OCI-LY1 (cell line): Measurements from ENCODE around the gene THRA.
A peak's percentile ranks its signal among the peaks of the same experiment; 100 is the strongest.

Source experiments
- H2AFZ ChIP-seq: fragments of 200-600 bp; sonication (generic), shearing (Covaris generic); 2 replicates; pipeline ENCODE4 v1.6.0; 2014; ENCODE audit warnings: antibody characterized with exemption, mild to moderate bottlenecking, low read length
- H3F3A ChIP-seq: fragments of 200-600 bp; sonication (generic), shearing (Covaris generic); 2 replicates; pipeline ENCODE4 v1.6.0; 2014; ENCODE audit warnings: mild to moderate bottlenecking, antibody characterized with exemption, low read length, moderate library complexity; ENCODE audit not compliant: insufficient read depth
- H3K27ac ChIP-seq: fragments of 200-600 bp; sonication (generic); 2 replicates; pipeline ENCODE4 v1.5.1; 2014; ENCODE audit warnings: low read length, mixed run types, mild to moderate bottlenecking, low read depth; ENCODE audit not compliant: poor library complexity, severe bottlenecking
- H3K27me3 ChIP-seq: fragments of 200-600 bp; sonication (generic); 2 replicates; pipeline ENCODE4 v1.6.0; 2014; ENCODE audit warnings: antibody characterized with exemption, mild to moderate bottlenecking, low read length, moderate library complexity; ENCODE audit not compliant: insufficient read depth
- H3K36me3 ChIP-seq: fragments of 200-600 bp; sonication (generic); 2 replicates; pipeline ENCODE4 v1.6.1; 2014; ENCODE audit warnings: mild to moderate bottlenecking, antibody characterized with exemption, low read length, moderate library complexity, mixed read lengths; ENCODE audit not compliant: insufficient read depth
- H3K4me1 ChIP-seq: fragments of 200-600 bp; sonication (generic); 2 replicates; pipeline ENCODE4 v1.5.1; 2014; ENCODE audit warnings: mild to moderate bottlenecking, low read length, moderate library complexity; ENCODE audit not compliant: insufficient read depth, severe bottlenecking
- H3K4me2 ChIP-seq: fragments of 200-600 bp; sonication (generic), shearing (Covaris generic); 2 replicates; pipeline ENCODE4 v1.6.1; 2014; ENCODE audit warnings: low read length
- H3K4me3 ChIP-seq: fragments of 200-600 bp; sonication (generic); 2 replicates; pipeline ENCODE4 v1.5.1; 2014; ENCODE audit warnings: low read length, low read depth, mild to moderate bottlenecking, mixed read lengths; ENCODE audit not compliant: poor library complexity, severe bottlenecking
- H3K79me2 ChIP-seq: fragments of 200-600 bp; shearing (Covaris generic); 2 replicates; pipeline ENCODE4 v1.6.1; 2016; ENCODE audit warnings: mixed run types, low read length, mixed read lengths; ENCODE audit not compliant: insufficient read depth
- H3K9ac ChIP-seq: fragments of 200-600 bp; sonication (generic), shearing (Covaris generic); 2 replicates; pipeline ENCODE4 v1.6.1; 2014; ENCODE audit warnings: mild to moderate bottlenecking, low read length, mixed read lengths
- H3K9me2 ChIP-seq: fragments of 200-600 bp; sonication (generic), shearing (Covaris generic); 2 replicates; pipeline ENCODE4 v1.6.1; 2014; ENCODE audit warnings: low read depth, mild to moderate bottlenecking, low read length, mixed read lengths
- H3K9me3 ChIP-seq: fragments of 200-600 bp; shearing (Covaris generic); 2 replicates; pipeline ENCODE4 v1.6.1; 2014; ENCODE audit warnings: low read length, mixed read lengths
- H4K20me1 ChIP-seq: fragments of 200-600 bp; sonication (generic), shearing (Covaris generic); 2 replicates; pipeline ENCODE4 v1.6.0; 2016; ENCODE audit warnings: mild to moderate bottlenecking, low read length; ENCODE audit not compliant: insufficient read depth
- CTCF ChIP-seq: fragments of 200-600 bp; sonication (generic), shearing (Covaris generic); IDR thresholded peaks from 2 replicates; pipeline ENCODE4 v1.5.1; 2017; ENCODE audit warnings: mild to moderate bottlenecking, antibody characterized with exemption, low read length, moderate library complexity, mixed read lengths
- EZH2 ChIP-seq: fragments of 200-600 bp; sonication (generic), shearing (Covaris generic); IDR thresholded peaks from 2 replicates; pipeline ENCODE4 v1.8.0; 2017; ENCODE audit warnings: borderline replicate concordance, mixed run types, mild to moderate bottlenecking, antibody characterized with exemption, low read length, moderate library complexity, mixed read lengths

Gene THRA

GRCh38 chr17:40073454-40074174 is 10.8 kb downstream of the THRA start:
- no peak overlapping the region for H3K27ac ChIP-seq
- TF ChIP-seq EZH2 (no peak), CTCF (no peak)
- no peaks in the 10 kb centered on the region for H3F3A ChIP-seq
- no peak overlapping the region for H3K4me2 ChIP-seq
- H3K4me1 ChIP-seq = peaks cover 43% of the 10 kb centered on the region
- no peaks in the 10 kb centered on the region for H4K20me1 ChIP-seq
- no peaks in the 10 kb centered on the region for H3K9me2 ChIP-seq
- H2AFZ ChIP-seq = no peak overlapping the region
- no peaks in the 10 kb centered on the region; the same call in 1 of the 2 replicates for H3K36me3 ChIP-seq
- H3K27me3 ChIP-seq = no peaks in the 10 kb centered on the region
- H3K9me3 ChIP-seq = no peaks in the 10 kb centered on the region
- no peaks in the 10 kb centered on the region for H3K79me2 ChIP-seq
- no peak overlapping the region for H3K9ac ChIP-seq
- no peak overlapping the region for H3K4me3 ChIP-seq

GRCh38 chr17:40074175-40074512 is 11.4 kb downstream of the THRA start:
- Histone ChIP-seq H3K9me3 (no peaks in the 10 kb centered on the region), H3K36me3 (no peaks in the 10 kb centered on the region; the same call in 1 of the 2 replicates), H3K9ac (no peak overlapping the region), H3K27ac (no peak overlapping the region), H3K27me3 (no peaks in the 10 kb centered on the region), H3K79me2 (no peaks in the 10 kb centered on the region), H2AFZ (no peak overlapping the region), H3K4me2 (no peak overlapping the region), H4K20me1 (no peaks in the 10 kb centered on the region), H3K9me2 (no peaks in the 10 kb centered on the region), H3F3A (no peaks in the 10 kb centered on the region), H3K4me1 (peaks cover 37% of the 10 kb centered on the region), H3K4me3 (no peak overlapping the region)
- no peak for TF ChIP-seq CTCF
- TF ChIP-seq EZH2 = no peak

GRCh38 chr17:40074871-40075200 is 12.1 kb downstream of the THRA start:
- no peak overlapping the region for H3K27ac ChIP-seq
- TF ChIP-seq EZH2 (no peak), CTCF (no peak)
- H3K9me2 ChIP-seq = no peaks in the 10 kb centered on the region
- H3K27me3 ChIP-seq = no peaks in the 10 kb centered on the region
- peaks cover 30% of the 10 kb centered on the region for H3K4me1 ChIP-seq
- no peaks in the 10 kb centered on the region for H3K79me2 ChIP-seq
- no peaks in the 10 kb centered on the region for H4K20me1 ChIP-seq
- no peaks in the 10 kb centered on the region for H3K9me3 ChIP-seq
- H3F3A ChIP-seq = no peaks in the 10 kb centered on the region
- no peak overlapping the region for H3K9ac ChIP-seq
- H2AFZ ChIP-seq = no peak overlapping the region
- H3K36me3 ChIP-seq = no peaks in the 10 kb centered on the region; the same call in 1 of the 2 replicates
- H3K4me2 ChIP-seq = peak overlapping the region; percentile 15; the same call in 1 of the 2 replicates
- H3K4me3 ChIP-seq = no peak overlapping the region
